Measurements from ENCODE around the gene LRRC73.

- TF ChIP-seq CTCF (tag by site-specific recombination; IDR thresholded peaks at IDR 0.05) (no peak), YY1 (tag by site-specific recombination; IDR thresholded peaks at IDR 0.05) (no peak), ZNF324 (tag by site-specific recombination; IDR thresholded peaks at IDR 0.05) (no peak), ZNF629 (tag by site-specific recombination; IDR thresholded peaks at IDR 0.05) (no peak), SP2 (tag by site-specific recombination; IDR thresholded peaks at IDR 0.05) (no peak), ZNF654 (tag by site-specific recombination; IDR thresholded peaks at IDR 0.05; ENCODE audit: low read depth) (no peak), REST (tag by site-specific recombination; IDR thresholded peaks at IDR 0.05) (no peak), MZF1 (tag by site-specific recombination; IDR thresholded peaks at IDR 0.05; ENCODE audit: borderline replicate concordance) (no peak)
- TF ChIP-seq, protein P1, sequence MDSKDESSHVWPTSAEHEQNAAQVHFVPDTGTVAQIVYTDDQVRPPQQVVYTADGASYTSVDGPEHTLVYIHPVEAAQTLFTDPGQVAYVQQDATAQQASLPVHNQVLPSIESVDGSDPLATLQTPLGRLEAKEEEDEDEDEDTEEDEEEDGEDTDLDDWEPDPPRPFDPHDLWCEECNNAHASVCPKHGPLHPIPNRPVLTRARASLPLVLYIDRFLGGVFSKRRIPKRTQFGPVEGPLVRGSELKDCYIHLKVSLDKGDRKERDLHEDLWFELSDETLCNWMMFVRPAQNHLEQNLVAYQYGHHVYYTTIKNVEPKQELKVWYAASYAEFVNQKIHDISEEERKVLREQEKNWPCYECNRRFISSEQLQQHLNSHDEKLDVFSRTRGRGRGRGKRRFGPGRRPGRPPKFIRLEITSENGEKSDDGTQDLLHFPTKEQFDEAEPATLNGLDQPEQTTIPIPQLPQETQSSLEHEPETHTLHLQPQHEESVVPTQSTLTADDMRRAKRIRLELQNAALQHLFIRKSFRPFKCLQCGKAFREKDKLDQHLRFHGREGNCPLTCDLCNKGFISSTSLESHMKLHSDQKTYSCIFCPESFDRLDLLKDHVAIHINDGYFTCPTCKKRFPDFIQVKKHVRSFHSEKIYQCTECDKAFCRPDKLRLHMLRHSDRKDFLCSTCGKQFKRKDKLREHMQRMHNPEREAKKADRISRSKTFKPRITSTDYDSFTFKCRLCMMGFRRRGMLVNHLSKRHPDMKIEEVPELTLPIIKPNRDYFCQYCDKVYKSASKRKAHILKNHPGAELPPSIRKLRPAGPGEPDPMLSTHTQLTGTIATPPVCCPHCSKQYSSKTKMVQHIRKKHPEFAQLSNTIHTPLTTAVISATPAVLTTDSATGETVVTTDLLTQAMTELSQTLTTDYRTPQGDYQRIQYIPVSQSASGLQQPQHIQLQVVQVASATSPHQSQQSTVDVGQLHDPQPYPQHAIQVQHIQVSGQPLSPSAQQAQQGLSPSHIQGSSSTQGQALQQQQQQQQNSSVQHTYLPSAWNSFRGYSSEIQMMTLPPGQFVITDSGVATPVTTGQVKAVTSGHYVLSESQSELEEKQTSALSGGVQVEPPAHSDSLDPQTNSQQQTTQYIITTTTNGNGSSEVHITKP (tag by site-specific recombination; IDR thresholded peaks at IDR 0.05): no peak
- TF ChIP-seq, protein P2, sequence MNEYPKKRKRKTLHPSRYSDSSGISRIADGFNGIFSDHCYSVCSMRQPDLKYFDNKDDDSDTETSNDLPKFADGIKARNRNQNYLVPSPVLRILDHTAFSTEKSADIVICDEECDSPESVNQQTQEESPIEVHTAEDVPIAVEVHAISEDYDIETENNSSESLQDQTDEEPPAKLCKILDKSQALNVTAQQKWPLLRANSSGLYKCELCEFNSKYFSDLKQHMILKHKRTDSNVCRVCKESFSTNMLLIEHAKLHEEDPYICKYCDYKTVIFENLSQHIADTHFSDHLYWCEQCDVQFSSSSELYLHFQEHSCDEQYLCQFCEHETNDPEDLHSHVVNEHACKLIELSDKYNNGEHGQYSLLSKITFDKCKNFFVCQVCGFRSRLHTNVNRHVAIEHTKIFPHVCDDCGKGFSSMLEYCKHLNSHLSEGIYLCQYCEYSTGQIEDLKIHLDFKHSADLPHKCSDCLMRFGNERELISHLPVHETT (tag by site-specific recombination; IDR thresholded peaks at IDR 0.05): no peak
These were observed 31.8 kb upstream of the LRRC73 start for GRCh38 chr6:43541774-43542471.

Measured in HEK293 (cell line).